A549 (cell line): Measurements from ENCODE around the gene ZNF574. TPM values are rescaled to one million over a fixed set of nuclear protein-coding genes. Genes with fewer than 3 reads are reported as not detected.

Experiments used
- ATAC-seq, 2 experiments: fragments of 200-7000 bp in 1 of 2; fragments of >200 bp in 1 of 2; cut with Nextera tagmentation in 1 of 2; cut with Tn5 transposase in 1 of 2; 3 replicates each; pipeline versions ENCODE4 v1.8.0 to v1.9.1; 2018 to 2020; ENCODE audit warnings: mild to moderate bottlenecking in 1 of 2, moderate library complexity in 1 of 2
- CTCF ChIA-PET: fragments of 300-600 bp; sonication (Branson Sonifier 250); formaldehyde crosslinking; extraction: SDS; loops from one replicate; lab custom pipeline; 2021; ENCODE audit warnings: antibody characterized with exemption, inconsistent platforms; lab: Yijun Ruan, JAX
- POLR2A ChIA-PET: fragments of 350-600 bp; formaldehyde crosslinking; extraction: SDS; loops from one replicate; lab custom pipeline; 2021; ENCODE audit warnings: antibody characterized with exemption, inconsistent platforms; lab: Yijun Ruan, JAX
- DNase-seq, 2 experiments: peaks; one replicate each; pipeline versions ENCODE4 v3.0.0 to v3.0.0-alpha.2; 2011 to 2016; ENCODE audit warnings: low read depth in 1 of 2, low spot score in 1 of 2
- FAIRE-seq: peaks from 2 replicates; lab custom pipeline; 2011; peaks lifted over from hg19 to GRCh38; lab: Jason Lieb, UNC
- H3K27ac ChIP-seq, 2 experiments: fragments of >200 bp; sonication (Bioruptor Twin); formaldehyde crosslinking; 3 replicates each; pipeline ENCODE4 v1.5.1; 2016 to 2017
- H3K4me1 ChIP-seq: fragments of >200 bp; sonication (Bioruptor Twin); formaldehyde crosslinking; 3 replicates; pipeline ENCODE4 v1.6.1; 2016
- H3K4me2 ChIP-seq: fragments of >200 bp; sonication (Bioruptor Twin); formaldehyde crosslinking; 3 replicates; pipeline ENCODE4 v1.6.1; 2016
- H3K4me3 ChIP-seq: fragments of >200 bp; sonication (Bioruptor Twin); formaldehyde crosslinking; 3 replicates; pipeline ENCODE4 v1.5.1; 2016
- H3K9me3 ChIP-seq: fragments of >200 bp; sonication (Bioruptor Twin); formaldehyde crosslinking; 3 replicates; pipeline ENCODE4 v1.6.1; 2016
- BHLHE40 ChIP-seq: IDR thresholded peaks from 2 replicates; pipeline ENCODE4 v1.6.1; 2012; ENCODE audit warnings: low read depth, low read length, inconsistent platforms
- CBX2 ChIP-seq: fragments of 200-600 bp; sonication (generic); IDR thresholded peaks from 2 replicates; pipeline ENCODE4 v1.6.1; 2016; ENCODE audit warnings: low read depth, mild to moderate bottlenecking, borderline replicate concordance
- CBX8 ChIP-seq: fragments of 200-600 bp; sonication (generic); IDR thresholded peaks from 2 replicates; pipeline ENCODE4 v1.6.1; 2016
- CEBPB ChIP-seq, 2 experiments: fragments of >200 bp in 1 of 2; sonication (Bioruptor Twin) in 1 of 2; formaldehyde crosslinking in 1 of 2; IDR thresholded peaks; 2 replicates each; pipeline ENCODE4 v1.6.1; 2012 to 2016
- CHD2 ChIP-seq: fragments of 150-350 bp; IDR thresholded peaks from 2 replicates; pipeline ENCODE4 v1.6.1; 2014; ENCODE audit warnings: low read length; ENCODE audit not compliant: partially characterized antibody
- CHD4 ChIP-seq: fragments of 200-600 bp; sonication (generic); IDR thresholded peaks from 2 replicates; pipeline ENCODE4 v1.6.1; 2016; ENCODE audit warnings: antibody characterized with exemption, mild to moderate bottlenecking, borderline replicate concordance
- EHF ChIP-seq: fragments of 250-450 bp; sonication (Bioruptor Pico); IDR thresholded peaks from 2 replicates; pipeline ENCODE4 v1.5.0; 2020; ENCODE audit warnings: mild to moderate bottlenecking
- EP300 ChIP-seq, 2 experiments: fragments of >200 bp; sonication (Bioruptor Twin); formaldehyde crosslinking; IDR thresholded peaks; 2 replicates in 1 of 2; 3 replicates in 1 of 2; pipeline ENCODE4 v1.6.1; 2016 to 2017
- FOXS1 ChIP-seq: fragments of 250-450 bp; sonication (Bioruptor Pico); IDR thresholded peaks from 2 replicates; pipeline ENCODE4 v1.5.0; 2020; ENCODE audit warnings: mild to moderate bottlenecking, moderate library complexity
- HDAC2 ChIP-seq: fragments of 200-600 bp; sonication (generic); IDR thresholded peaks from 2 replicates; pipeline ENCODE4 v1.6.1; 2016
- HOXB13 ChIP-seq: fragments of 250-450 bp; sonication (Bioruptor Pico); IDR thresholded peaks from 2 replicates; pipeline ENCODE4 v1.5.0; 2020; ENCODE audit warnings: low read depth, mild to moderate bottlenecking, moderate library complexity
- HOXB5 ChIP-seq: fragments of 250-450 bp; sonication (Bioruptor Pico); IDR thresholded peaks from 2 replicates; pipeline ENCODE4 v1.5.0; 2020; ENCODE audit warnings: mild to moderate bottlenecking, moderate library complexity
- JUN ChIP-seq, 2 experiments: fragments of >200 bp; sonication (Bioruptor Twin); formaldehyde crosslinking; IDR thresholded peaks; 2 replicates in 1 of 2; 3 replicates in 1 of 2; pipeline ENCODE4 v1.6.1; 2016 to 2017
- KDM1A ChIP-seq: fragments of 200-600 bp; sonication (generic); IDR thresholded peaks from 2 replicates; pipeline ENCODE4 v1.6.1; 2016; ENCODE audit warnings: low read depth, mild to moderate bottlenecking
- MYC ChIP-seq: IDR thresholded peaks from 2 replicates; pipeline ENCODE4 v1.6.1; 2012; ENCODE audit warnings: mild to moderate bottlenecking, inconsistent platforms, low read length, improper control_type of control experiment, borderline replicate concordance
- NFE2L2 ChIP-seq: fragments of 150-350 bp; conservative IDR thresholded peaks from 2 replicates; pipeline ENCODE4 v1.6.1; 2014; ENCODE audit warnings: low read length
- NPAS2 ChIP-seq: fragments of 250-450 bp; sonication (Bioruptor Pico); IDR thresholded peaks from 2 replicates; pipeline ENCODE4 v1.8.0; 2022; ENCODE audit warnings: mild to moderate bottlenecking, moderate library complexity, borderline replicate concordance
- RARB ChIP-seq: fragments of 250-450 bp; sonication (Bioruptor Pico); IDR thresholded peaks from 2 replicates; pipeline ENCODE4 v1.8.0; 2021; ENCODE audit warnings: mild to moderate bottlenecking, moderate library complexity
- SMC3 ChIP-seq: fragments of >200 bp; sonication (Bioruptor Twin); formaldehyde crosslinking; IDR thresholded peaks from 3 replicates; pipeline ENCODE4 v1.6.1; 2018; ENCODE audit warnings: inconsistent platforms
- TP53 ChIP-seq: fragments of 250-450 bp; sonication (Bioruptor Pico); IDR thresholded peaks from 2 replicates; pipeline ENCODE4 v1.5.0; 2021; ENCODE audit warnings: mild to moderate bottlenecking, moderate library complexity
- ZC3H11A ChIP-seq: fragments of 450-650 bp; IDR thresholded peaks from 2 replicates; pipeline ENCODE4 v1.6.1; 2014; ENCODE audit warnings: antibody characterized with exemption, mild to moderate bottlenecking
- WGBS: methylation state at CpG from one replicate; pipeline ENCODE4 v1.1.6; 2017; ENCODE audit errors: missing lambda C conversion rate; 5-methylcytosine and 5-hydroxymethylcytosine counted together
- polyA plus RNA-seq, 4 experiments: library from polyadenylated mRNA; depleted of rRNA in 3 of 4; stranded (reverse); fragments of >200 nt; fragmentation: RNase III in 1 of 4; extraction: RNeasy Plus Mini Kit Qiagen cat#74134 plus additional on column Dnase treatment in 1 of 4; gene quantifications; 2 replicates in 3 of 4; 3 replicates in 1 of 4; pipeline ENCODE4 v1.2.3, GENCODE V29; 2011 to 2017
- TF ChIP-seq, protein P1 (sequence below): IDR thresholded peaks from 2 replicates; pipeline ENCODE4 v1.6.1; 2012
- TF ChIP-seq, protein P2 (sequence below): IDR thresholded peaks from 2 replicates; pipeline ENCODE4 v1.6.1; 2012; ENCODE audit warnings: low read depth, borderline replicate concordance
- TF ChIP-seq, protein P3 (sequence below): fragments of >200 bp; sonication (Bioruptor Twin); formaldehyde crosslinking; IDR thresholded peaks from 3 replicates; pipeline ENCODE4 v1.5.1; 2016
- TF ChIP-seq, protein P4 (sequence below): IDR thresholded peaks from 2 replicates; pipeline ENCODE4 v1.6.1; 2012
- TF ChIP-seq, protein P5 (sequence below): fragments of 250-450 bp; sonication (Bioruptor Pico); IDR thresholded peaks from 2 replicates; pipeline ENCODE4 v1.5.0; 2021; ENCODE audit warnings: mild to moderate bottlenecking, moderate library complexity, borderline replicate concordance

Gene ZNF574
- polyA plus RNA-seq, 2 of the 4 experiments (the other 2 are of a cell fraction): 11.3 to 21.8 TPM

DNA sequence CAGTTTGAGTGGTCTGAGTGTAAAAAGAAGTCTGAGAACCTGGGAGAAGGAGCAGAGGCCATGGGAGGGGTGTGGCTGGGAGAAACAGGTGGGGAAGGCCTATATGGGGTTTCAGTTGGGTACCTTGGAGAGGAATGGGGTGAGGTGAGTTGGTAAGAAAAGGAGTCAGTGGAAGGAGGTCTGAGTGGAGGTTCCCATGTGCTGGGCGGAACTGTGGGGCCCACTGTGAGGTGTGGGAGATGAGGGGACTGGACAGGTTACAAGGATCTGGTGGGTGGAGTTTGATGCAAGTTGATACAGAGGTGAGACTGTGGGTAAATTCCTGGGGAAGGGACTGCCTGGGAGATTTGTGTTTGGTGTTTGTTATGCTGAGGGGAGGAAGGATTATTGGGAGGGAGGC is 2.1 kb downstream of the ZNF574 start:
- no peak for ATAC-seq
- peak overlapping the region; percentile 99 for H3K4me2 ChIP-seq
- TF ChIP-seq MYC: no peak
- TF ChIP-seq EHF (CRISPR knock-in tag): no peak
- no peak for TF ChIP-seq CHD2
- no peak for TF ChIP-seq JUN (IDR thresholded peaks at IDR 0.05)
- TF ChIP-seq, protein P1, sequence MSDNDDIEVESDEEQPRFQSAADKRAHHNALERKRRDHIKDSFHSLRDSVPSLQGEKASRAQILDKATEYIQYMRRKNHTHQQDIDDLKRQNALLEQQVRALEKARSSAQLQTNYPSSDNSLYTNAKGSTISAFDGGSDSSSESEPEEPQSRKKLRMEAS: no peak
- no peak for TF ChIP-seq HOXB13 (CRISPR knock-in tag)
- no peak for TF ChIP-seq ZC3H11A
- TF ChIP-seq, protein P2, sequence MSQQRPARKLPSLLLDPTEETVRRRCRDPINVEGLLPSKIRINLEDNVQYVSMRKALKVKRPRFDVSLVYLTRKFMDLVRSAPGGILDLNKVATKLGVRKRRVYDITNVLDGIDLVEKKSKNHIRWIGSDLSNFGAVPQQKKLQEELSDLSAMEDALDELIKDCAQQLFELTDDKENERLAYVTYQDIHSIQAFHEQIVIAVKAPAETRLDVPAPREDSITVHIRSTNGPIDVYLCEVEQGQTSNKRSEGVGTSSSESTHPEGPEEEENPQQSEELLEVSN: no peak
- no peak for TF ChIP-seq KDM1A
- TF ChIP-seq NFE2L2: no peak
- TF ChIP-seq FOXS1 (CRISPR knock-in tag): no peak
- no peak for TF ChIP-seq CBX8
- TF ChIP-seq RARB (CRISPR knock-in tag): no peak
- no peak for TF ChIP-seq CBX2
- no peak for TF ChIP-seq CHD4
- TF ChIP-seq, protein P3, sequence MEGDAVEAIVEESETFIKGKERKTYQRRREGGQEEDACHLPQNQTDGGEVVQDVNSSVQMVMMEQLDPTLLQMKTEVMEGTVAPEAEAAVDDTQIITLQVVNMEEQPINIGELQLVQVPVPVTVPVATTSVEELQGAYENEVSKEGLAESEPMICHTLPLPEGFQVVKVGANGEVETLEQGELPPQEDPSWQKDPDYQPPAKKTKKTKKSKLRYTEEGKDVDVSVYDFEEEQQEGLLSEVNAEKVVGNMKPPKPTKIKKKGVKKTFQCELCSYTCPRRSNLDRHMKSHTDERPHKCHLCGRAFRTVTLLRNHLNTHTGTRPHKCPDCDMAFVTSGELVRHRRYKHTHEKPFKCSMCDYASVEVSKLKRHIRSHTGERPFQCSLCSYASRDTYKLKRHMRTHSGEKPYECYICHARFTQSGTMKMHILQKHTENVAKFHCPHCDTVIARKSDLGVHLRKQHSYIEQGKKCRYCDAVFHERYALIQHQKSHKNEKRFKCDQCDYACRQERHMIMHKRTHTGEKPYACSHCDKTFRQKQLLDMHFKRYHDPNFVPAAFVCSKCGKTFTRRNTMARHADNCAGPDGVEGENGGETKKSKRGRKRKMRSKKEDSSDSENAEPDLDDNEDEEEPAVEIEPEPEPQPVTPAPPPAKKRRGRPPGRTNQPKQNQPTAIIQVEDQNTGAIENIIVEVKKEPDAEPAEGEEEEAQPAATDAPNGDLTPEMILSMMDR: no peak
- no peak for TF ChIP-seq CEBPB (IDR thresholded peaks at IDR 0.05)
- TF ChIP-seq, all 56 proteins: peak for 0
- peaks cover 33% of the 10 kb centered on the region for H3K4me1 ChIP-seq
- 92% methylated on average over 1 of the region's 1 CpG for WGBS
- no peak for DNase-seq
- peak overlapping the region in 1 of 2 experiments; percentile 91; a peak in 2 of 6 replicates for H3K27ac ChIP-seq
- POLR2A ChIA-PET: no interaction called here
- no peaks in the 10 kb centered on the region for H3K9me3 ChIP-seq
- no peak overlapping the region for H3K4me3 ChIP-seq
- CTCF ChIA-PET: interaction anchor here (1.0 to 6.8 kb wide), 6 partner anchors 17 to 107 kb away, joined by 3 to 78 read pairs (median 6); no protein-coding TSS in a partner anchor
- FAIRE-seq: no peak

DNA sequence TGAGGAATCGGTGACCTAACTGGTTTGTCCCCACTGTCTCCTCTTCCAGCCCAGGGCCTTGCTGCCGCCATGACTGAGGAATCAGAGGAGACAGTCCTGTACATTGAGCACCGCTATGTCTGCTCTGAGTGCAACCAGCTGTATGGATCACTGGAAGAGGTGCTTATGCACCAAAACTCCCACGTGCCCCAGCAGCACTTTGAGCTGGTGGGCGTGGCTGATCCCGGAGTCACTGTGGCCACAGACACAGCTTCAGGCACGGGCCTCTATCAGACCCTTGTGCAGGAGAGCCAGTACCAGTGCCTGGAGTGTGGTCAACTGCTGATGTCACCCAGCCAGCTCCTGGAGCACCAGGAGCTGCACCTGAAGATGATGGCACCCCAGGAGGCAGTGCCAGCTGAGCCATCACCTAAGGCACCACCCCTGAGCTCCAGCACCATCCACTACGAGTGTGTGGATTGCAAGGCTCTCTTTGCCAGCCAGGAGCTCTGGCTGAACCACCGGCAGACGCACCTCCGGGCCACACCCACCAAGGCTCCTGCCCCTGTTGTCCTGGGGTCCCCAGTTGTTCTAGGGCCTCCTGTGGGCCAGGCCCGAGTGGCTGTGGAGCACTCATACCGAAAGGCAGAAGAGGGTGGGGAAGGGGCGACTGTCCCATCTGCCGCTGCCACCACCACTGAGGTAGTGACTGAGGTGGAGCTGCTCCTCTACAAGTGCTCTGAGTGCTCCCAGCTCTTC is 2.7 kb downstream of the ZNF574 start:
- no peak overlapping the region for H3K27ac ChIP-seq
- H3K4me2 ChIP-seq: peak overlapping the region; percentile 99; the same call in 1 of the 3 replicates
- TF ChIP-seq HDAC2: no peak
- TF ChIP-seq HOXB5 (CRISPR knock-in tag): no peak
- no peak for TF ChIP-seq TP53
- no peak for TF ChIP-seq NPAS2
- TF ChIP-seq, protein P4, sequence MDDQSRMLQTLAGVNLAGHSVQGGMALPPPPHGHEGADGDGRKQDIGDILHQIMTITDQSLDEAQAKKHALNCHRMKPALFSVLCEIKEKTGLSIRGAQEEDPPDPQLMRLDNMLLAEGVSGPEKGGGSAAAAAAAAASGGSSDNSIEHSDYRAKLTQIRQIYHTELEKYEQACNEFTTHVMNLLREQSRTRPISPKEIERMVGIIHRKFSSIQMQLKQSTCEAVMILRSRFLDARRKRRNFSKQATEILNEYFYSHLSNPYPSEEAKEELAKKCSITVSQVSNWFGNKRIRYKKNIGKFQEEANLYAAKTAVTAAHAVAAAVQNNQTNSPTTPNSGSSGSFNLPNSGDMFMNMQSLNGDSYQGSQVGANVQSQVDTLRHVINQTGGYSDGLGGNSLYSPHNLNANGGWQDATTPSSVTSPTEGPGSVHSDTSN: no peak
- TF ChIP-seq SMC3: no peak
- no peak for TF ChIP-seq CEBPB (IDR thresholded peaks at IDR 0.05)
- no peak for TF ChIP-seq ZC3H11A
- TF ChIP-seq CHD4: no peak
- no peak for TF ChIP-seq CBX8
- TF ChIP-seq EP300 (IDR thresholded peaks at IDR 0.05): no peak
- TF ChIP-seq BHLHE40: no peak
- no peak for TF ChIP-seq HOXB13 (CRISPR knock-in tag)
- TF ChIP-seq, protein P2: no peak
- TF ChIP-seq, protein P5, sequence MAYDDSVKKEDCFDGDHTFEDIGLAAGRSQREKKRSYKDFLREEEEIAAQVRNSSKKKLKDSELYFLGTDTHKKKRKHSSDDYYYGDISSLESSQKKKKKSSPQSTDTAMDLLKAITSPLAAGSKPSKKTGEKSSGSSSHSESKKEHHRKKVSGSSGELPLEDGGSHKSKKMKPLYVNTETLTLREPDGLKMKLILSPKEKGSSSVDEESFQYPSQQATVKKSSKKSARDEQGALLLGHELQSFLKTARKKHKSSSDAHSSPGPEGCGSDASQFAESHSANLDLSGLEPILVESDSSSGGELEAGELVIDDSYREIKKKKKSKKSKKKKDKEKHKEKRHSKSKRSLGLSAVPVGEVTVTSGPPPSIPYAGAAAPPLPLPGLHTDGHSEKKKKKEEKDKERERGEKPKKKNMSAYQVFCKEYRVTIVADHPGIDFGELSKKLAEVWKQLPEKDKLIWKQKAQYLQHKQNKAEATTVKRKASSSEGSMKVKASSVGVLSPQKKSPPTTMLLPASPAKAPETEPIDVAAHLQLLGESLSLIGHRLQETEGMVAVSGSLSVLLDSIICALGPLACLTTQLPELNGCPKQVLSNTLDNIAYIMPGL (CRISPR knock-in tag): no peak
- CTCF ChIA-PET: interaction anchor here (1.0 to 6.8 kb wide), 9 partner anchors 16 to 106 kb away, joined by 3 to 78 read pairs (median 5); no protein-coding TSS in a partner anchor
- H3K4me3 ChIP-seq: no peak overlapping the region
- DNase-seq (no peak), ATAC-seq (no peak), FAIRE-seq (no peak)
- 83% methylated on average over 15 of the region's 15 CpGs for WGBS
- H3K4me1 ChIP-seq: peaks cover 33% of the 10 kb centered on the region
- POLR2A ChIA-PET: interaction anchor here (1.1 kb wide), 1 partner anchor 18 kb away, joined by 4 read pairs; no protein-coding TSS in a partner anchor
- H3K9me3 ChIP-seq: no peaks in the 10 kb centered on the region
